ENCODE data around the gene ORAI2. TPM values are rescaled to one million over a fixed set of nuclear protein-coding genes. Genes with fewer than 3 reads are reported as not detected.

Gene ORAI2
- total RNA-seq, 1 donor from 2014 or later: 47.8 TPM

- H3K27ac Mint-ChIP-seq (ENCODE audit: unreplicated experiment): no peak overlapping the region
- H3K36me3 Mint-ChIP-seq (ENCODE audit: unreplicated experiment): peaks cover 3% of the 10 kb centered on the region
- no peak for DNase-seq (ENCODE audit: extremely low spot score, unreplicated experiment)
- H3K4me3 Mint-ChIP-seq (ENCODE audit: unreplicated experiment): no peak overlapping the region
- H3K9me3 Mint-ChIP-seq (ENCODE audit: unreplicated experiment): no peaks in the 10 kb centered on the region
- H3K27me3 Mint-ChIP-seq (ENCODE audit: unreplicated experiment): no peaks in the 10 kb centered on the region
- no peak for TF ChIP-seq CTCF (IDR thresholded peaks at IDR 0.05)
- H3K4me1 Mint-ChIP-seq (ENCODE audit: unreplicated experiment): peaks cover 18% of the 10 kb centered on the region
Measured at GRCh38 chr7:102393467-102393866, 39.9 kb upstream of the ORAI2 start.

- TF ChIP-seq CTCF (IDR thresholded peaks at IDR 0.05): no peak
- H3K36me3 Mint-ChIP-seq (ENCODE audit: unreplicated experiment): peaks cover 9% of the 10 kb centered on the region
- peaks cover 18% of the 10 kb centered on the region for H3K4me1 Mint-ChIP-seq (ENCODE audit: unreplicated experiment)
- H3K4me3 Mint-ChIP-seq (ENCODE audit: unreplicated experiment): peak overlapping the region; percentile 97
- H3K27me3 Mint-ChIP-seq (ENCODE audit: unreplicated experiment): no peaks in the 10 kb centered on the region
- H3K27ac Mint-ChIP-seq (ENCODE audit: unreplicated experiment): peak overlapping the region; percentile 98
- no peak for DNase-seq (ENCODE audit: extremely low spot score, unreplicated experiment)
- no peaks in the 10 kb centered on the region for H3K9me3 Mint-ChIP-seq (ENCODE audit: unreplicated experiment)
Measured at GRCh38 chr7:102395592-102395872, 37.8 kb upstream of the ORAI2 start.

- DNase-seq (ENCODE audit: extremely low spot score, unreplicated experiment): peak; percentile 93
- H3K9me3 Mint-ChIP-seq (ENCODE audit: unreplicated experiment): no peaks in the 10 kb centered on the region
- peaks cover 12% of the 10 kb centered on the region for H3K36me3 Mint-ChIP-seq (ENCODE audit: unreplicated experiment)
- H3K27me3 Mint-ChIP-seq (ENCODE audit: unreplicated experiment): no peaks in the 10 kb centered on the region
- TF ChIP-seq CTCF (IDR thresholded peaks at IDR 0.05): no peak
- H3K27ac Mint-ChIP-seq (ENCODE audit: unreplicated experiment): peak within 1 kb of the TSS; percentile 98
- H3K4me3 Mint-ChIP-seq (ENCODE audit: unreplicated experiment): peak within 1 kb of the TSS; percentile 97
- peaks cover 18% of the 10 kb centered on the region for H3K4me1 Mint-ChIP-seq (ENCODE audit: unreplicated experiment)
Measured at GRCh38 chr7:102395873-102396709, 37.3 kb upstream of the ORAI2 start, which contains the start of gene PRKRIP1. Gene PRKRIP1 (plus strand): TSS chr7:102396363. CDS start chr7:102396412, 49 bp downstream.

- Mint-ChIP-seq H3K4me3 (ENCODE audit: unreplicated experiment) (peak overlapping the region; percentile 97), H3K27me3 (ENCODE audit: unreplicated experiment) (no peaks in the 10 kb centered on the region), H3K9me3 (ENCODE audit: unreplicated experiment) (no peaks in the 10 kb centered on the region), H3K36me3 (ENCODE audit: unreplicated experiment) (peaks cover 14% of the 10 kb centered on the region), H3K27ac (ENCODE audit: unreplicated experiment) (peak overlapping the region; percentile 98), H3K4me1 (ENCODE audit: unreplicated experiment) (peaks cover 18% of the 10 kb centered on the region)
- no peak for TF ChIP-seq CTCF (IDR thresholded peaks at IDR 0.05)
- DNase-seq (ENCODE audit: extremely low spot score, unreplicated experiment): no peak
Measured at GRCh38 chr7:102396710-102397019, 36.7 kb upstream of the ORAI2 start.

- Mint-ChIP-seq H3K4me3 (ENCODE audit: unreplicated experiment) (no peak overlapping the region), H3K4me1 (ENCODE audit: unreplicated experiment) (peaks cover 18% of the 10 kb centered on the region), H3K27ac (ENCODE audit: unreplicated experiment) (no peak overlapping the region), H3K36me3 (ENCODE audit: unreplicated experiment) (peaks cover 26% of the 10 kb centered on the region), H3K9me3 (ENCODE audit: unreplicated experiment) (no peaks in the 10 kb centered on the region), H3K27me3 (ENCODE audit: unreplicated experiment) (no peaks in the 10 kb centered on the region)
- no peak for TF ChIP-seq CTCF (IDR thresholded peaks at IDR 0.05)
- no peak for DNase-seq (ENCODE audit: extremely low spot score, unreplicated experiment)
Measured at GRCh38 chr7:102398543-102398942, 34.8 kb upstream of the ORAI2 start.
